ENCODE measurements around the gene IL32. TPM values are rescaled to one million over a fixed set of nuclear protein-coding genes. Genes with fewer than 3 reads are reported as not detected.
"Not testable (repeated sequence)": the region's sequence is repeated elsewhere in the genome, so short reads cannot be mapped to it uniquely, and the experiment has no call there.

IL32 gene
- total and polyA plus RNA-seq, 9 of the 15 experiments (the other 6 are each of a cell fraction or from before 2014, with no cell fraction given) = 0.21 to 2.2 (median 0.37) TPM; not detected in 3

DNA sequence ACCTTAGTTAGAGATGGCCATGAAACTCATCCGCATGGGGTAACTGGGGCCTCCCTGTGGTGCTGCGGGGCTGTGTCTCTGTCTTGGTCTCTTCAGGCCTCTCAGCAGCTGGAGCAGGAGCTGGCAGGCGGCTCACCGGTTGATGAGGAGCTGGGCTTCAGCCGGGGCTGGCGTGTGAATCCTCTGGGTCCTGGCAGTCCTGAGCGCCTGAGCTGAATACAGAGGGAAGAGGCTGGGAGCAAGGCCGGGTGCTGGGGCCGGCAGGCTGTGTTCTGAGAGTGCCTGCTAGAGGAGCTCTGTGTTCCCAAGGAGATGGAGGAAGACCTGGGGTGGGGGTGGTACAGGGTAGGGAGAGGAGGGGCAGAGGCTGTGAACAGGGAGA, 9.7 kb upstream of the IL32 start:
- BruUV-seq (replicated peaks); FAIRE-seq; in situ Hi-C loops (cut with MboI); H3K79me2 ChIP-seq (ENCODE audit: control insufficient read depth, insufficient read depth, low read length); H3K9ac ChIP-seq (ENCODE audit: insufficient read depth in 1 of 2, low read depth in 2 of 2, low read length in 2 of 2); DNase-seq (ENCODE audit: extremely low read depth in 1 of 4, low spot score in 3 of 4); H3K4me2 ChIP-seq (ENCODE audit: insufficient read depth, low read length); H3K27me3 ChIP-seq (ENCODE audit: control insufficient read depth in 2 of 2, insufficient read depth in 2 of 2, low read length in 2 of 2); H4K20me1 ChIP-seq (replicated peaks; ENCODE audit: control insufficient read depth, insufficient read depth, low read length); H3K4me3 ChIP-seq; H3K9me3 ChIP-seq (replicated peaks; ENCODE audit: control insufficient read depth, insufficient read depth, low read depth, low read length); H2AFZ ChIP-seq (ENCODE audit: low read depth, low read length); ATAC-seq; H3K36me3 ChIP-seq (ENCODE audit: control insufficient read depth, insufficient read depth, low read length); H3K9me1 ChIP-seq (ENCODE audit: control insufficient read depth, insufficient read depth, low read length); H3K27ac ChIP-seq (ENCODE audit: extremely low read depth, low read depth, low read length): not testable (repeated sequence)
- H3K4me1 ChIP-seq (replicated peaks in 1 of 2; ENCODE audit: control insufficient read depth in 2 of 2, insufficient read depth in 2 of 2, low read length in 2 of 2) = peaks cover 8 to 38% of the 10 kb centered on the region in 2 experiments
- ChIA-PET POLR2A (interaction anchor here (0.8 to 0.9 kb wide), 3 partner anchors 27 to 182 kb away, joined by 3 to 4 read pairs (median 3); no protein-coding TSS in a partner anchor), CTCF (ENCODE audit: low intra/inter-chr PET ratio) (interaction anchor here (0.6 kb wide), 1 partner anchor 76 kb away, joined by 3 read pairs; no protein-coding TSS in a partner anchor)
- intact Hi-C loops (cut with micrococcal nuclease) = loop anchor here (5.0 to 10.0 kb wide), 2 partner anchors 47 to 119 kb away; no protein-coding TSS in a partner anchor
- 54% methylated on average over 9 of the region's 9 CpGs for WGBS (ENCODE audit: insufficient coverage, low coverage, missing lambda C conversion rate)

GRCh38 chr16:3056336-3057180, 8.9 kb upstream of the IL32 start:
- Histone ChIP-seq H2AFZ (ENCODE audit: low read depth, low read length) (no peak overlapping the region), H3K27me3 (ENCODE audit: control insufficient read depth in 2 of 2, insufficient read depth in 2 of 2, low read length in 2 of 2) (peaks cover 0 to 1% of the 10 kb centered on the region in 2 experiments; a peak in 1 of 5 replicates), H3K4me3 (no peak overlapping the region), H3K4me1 (replicated peaks in 1 of 2; ENCODE audit: control insufficient read depth in 2 of 2, insufficient read depth in 2 of 2, low read length in 2 of 2) (peaks cover 8 to 38% of the 10 kb centered on the region in 2 experiments), H3K9me3 (replicated peaks; ENCODE audit: control insufficient read depth, insufficient read depth, low read depth, low read length) (no peaks in the 10 kb centered on the region), H3K4me2 (ENCODE audit: insufficient read depth, low read length) (no peak overlapping the region), H4K20me1 (replicated peaks; ENCODE audit: control insufficient read depth, insufficient read depth, low read length) (0 out of 2 replicates have a peak, but pooled peaks cover 3% of the 10 kb centered on the region), H3K9me1 (ENCODE audit: control insufficient read depth, insufficient read depth, low read length) (peaks cover 4% of the 10 kb centered on the region), H3K9ac (ENCODE audit: insufficient read depth in 1 of 2, low read depth in 2 of 2, low read length in 2 of 2) (no peak overlapping the region), H3K27ac (ENCODE audit: extremely low read depth, low read depth, low read length) (no peak overlapping the region), H3K36me3 (ENCODE audit: control insufficient read depth, insufficient read depth, low read length) (no peaks in the 10 kb centered on the region), H3K79me2 (ENCODE audit: control insufficient read depth, insufficient read depth, low read length) (peaks cover 2% of the 10 kb centered on the region; the same call in 2 of the 3 replicates)
- POLR2A ChIA-PET = interaction anchor here (0.8 to 1.0 kb wide), 3 partner anchors 8 to 181 kb away, joined by 3 to 5 read pairs (median 4); no protein-coding TSS in a partner anchor
- CTCF ChIA-PET (ENCODE audit: low intra/inter-chr PET ratio) = no interaction called here
- no peak for FAIRE-seq
- ATAC-seq = no peak
- WGBS (ENCODE audit: insufficient coverage, low coverage, missing lambda C conversion rate) = 54% methylated on average over 18 of the region's 19 CpGs
- in situ Hi-C loops (cut with MboI) = no loop called here
- intact Hi-C loops (cut with micrococcal nuclease) = loop anchor here (5.0 to 10.0 kb wide), 2 partner anchors 46 to 118 kb away; no protein-coding TSS in a partner anchor
- DNase-seq (ENCODE audit: extremely low read depth in 1 of 4, low spot score in 3 of 4) = peak in 1 of 4 experiments; percentile 37
- BruUV-seq (replicated peaks) = no TSS peak
- TF ChIP-seq, protein P1, sequence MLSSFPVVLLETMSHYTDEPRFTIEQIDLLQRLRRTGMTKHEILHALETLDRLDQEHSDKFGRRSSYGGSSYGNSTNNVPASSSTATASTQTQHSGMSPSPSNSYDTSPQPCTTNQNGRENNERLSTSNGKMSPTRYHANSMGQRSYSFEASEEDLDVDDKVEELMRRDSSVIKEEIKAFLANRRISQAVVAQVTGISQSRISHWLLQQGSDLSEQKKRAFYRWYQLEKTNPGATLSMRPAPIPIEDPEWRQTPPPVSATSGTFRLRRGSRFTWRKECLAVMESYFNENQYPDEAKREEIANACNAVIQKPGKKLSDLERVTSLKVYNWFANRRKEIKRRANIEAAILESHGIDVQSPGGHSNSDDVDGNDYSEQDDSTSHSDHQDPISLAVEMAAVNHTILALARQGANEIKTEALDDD (IDR thresholded peaks at IDR 0.05) = no peak
- TF ChIP-seq ZNF3 (CRISPR knock-in tag; IDR thresholded peaks at IDR 0.05) (no peak), SOX6 (IDR thresholded peaks at IDR 0.05) (no peak), POLR2G (IDR thresholded peaks at IDR 0.05; ENCODE audit: low read depth, low read length) (peak; percentile 27; the same call in 1 of the 2 replicates), RHOXF2B (CRISPR knock-in tag; conservative IDR thresholded peaks at IDR 0.05) (no peak), KLF10 (CRISPR knock-in tag; IDR thresholded peaks at IDR 0.05) (no peak), FOSL1 (tag; conservative IDR thresholded peaks at IDR 0.05) (no peak), CTBP1 (IDR thresholded peaks at IDR 0.05; ENCODE audit: borderline replicate concordance) (peak; percentile 21; the same call in 1 of the 2 replicates), RBM22 (IDR thresholded peaks at IDR 0.05; ENCODE audit: low read depth, low read length, poor library complexity, severe bottlenecking) (no peak)
- TF ChIP-seq, protein P2, sequence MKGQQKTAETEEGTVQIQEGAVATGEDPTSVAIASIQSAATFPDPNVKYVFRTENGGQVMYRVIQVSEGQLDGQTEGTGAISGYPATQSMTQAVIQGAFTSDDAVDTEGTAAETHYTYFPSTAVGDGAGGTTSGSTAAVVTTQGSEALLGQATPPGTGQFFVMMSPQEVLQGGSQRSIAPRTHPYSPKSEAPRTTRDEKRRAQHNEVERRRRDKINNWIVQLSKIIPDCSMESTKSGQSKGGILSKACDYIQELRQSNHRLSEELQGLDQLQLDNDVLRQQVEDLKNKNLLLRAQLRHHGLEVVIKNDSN (CRISPR knock-in tag; IDR thresholded peaks at IDR 0.05) = 0 out of 2 replicates have a peak, but pooled peaks have one; percentile 19
- TF ChIP-seq, protein P3, sequence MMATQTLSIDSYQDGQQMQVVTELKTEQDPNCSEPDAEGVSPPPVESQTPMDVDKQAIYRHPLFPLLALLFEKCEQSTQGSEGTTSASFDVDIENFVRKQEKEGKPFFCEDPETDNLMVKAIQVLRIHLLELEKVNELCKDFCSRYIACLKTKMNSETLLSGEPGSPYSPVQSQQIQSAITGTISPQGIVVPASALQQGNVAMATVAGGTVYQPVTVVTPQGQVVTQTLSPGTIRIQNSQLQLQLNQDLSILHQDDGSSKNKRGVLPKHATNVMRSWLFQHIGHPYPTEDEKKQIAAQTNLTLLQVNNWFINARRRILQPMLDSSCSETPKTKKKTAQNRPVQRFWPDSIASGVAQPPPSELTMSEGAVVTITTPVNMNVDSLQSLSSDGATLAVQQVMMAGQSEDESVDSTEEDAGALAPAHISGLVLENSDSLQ (IDR thresholded peaks at IDR 0.05) = peak; percentile 17; the same call in 1 of the 2 replicates
